Ovary (tissue), 9 donors: ENCODE data around the gene PCBP4. TPM values are rescaled to one million over a fixed set of nuclear protein-coding genes. Genes with fewer than 3 reads are reported as not detected.
A peak's percentile ranks its signal among the peaks of the same experiment; 100 is the strongest.

Experiments used
- DNase-seq, 5 donors: peaks; one replicate each; pipeline ENCODE4 v3.0.0-alpha.2; 2019 to 2020
- H3K27ac ChIP-seq, 2 donors: fragments of 200-600 bp; one replicate each; pipeline versions ENCODE4 v1.5.1 to v1.8.0; 2019 to 2022
- H3K27me3 ChIP-seq: fragments of 200-600 bp; one replicate; pipeline ENCODE4 v1.8.0; 2022
- H3K36me3 ChIP-seq: fragments of 200-600 bp; sonication (generic); one replicate; pipeline ENCODE4 v1.5.1; 2019
- H3K4me1 ChIP-seq: one replicate; pipeline ENCODE4 v1.8.1; 2013; ENCODE audit warnings: mild to moderate bottlenecking, moderate library complexity; ENCODE audit not compliant: insufficient read depth
- H3K4me3 ChIP-seq: fragments of 200-600 bp; sonication (generic); one replicate; pipeline ENCODE4 v1.5.1; 2017
- H3K9me3 ChIP-seq, 2 donors: fragments of 200-600 bp in 1 of 2; sonication (generic) in 1 of 2; one replicate each; pipeline versions ENCODE4 v1.5.1 to v1.8.1; 2013 to 2019; ENCODE audit warnings: mild to moderate bottlenecking in 1 of 2, moderate library complexity in 1 of 2
- EP300 ChIP-seq: sonication (generic); formaldehyde crosslinking; IDR thresholded peaks from one replicate; pipeline ENCODE4 v1.6.1; 2017; ENCODE audit warnings: antibody characterized with exemption
- POLR2A ChIP-seq: fragments of 450-650 bp; IDR thresholded peaks from one replicate; pipeline ENCODE4 v1.6.1; 2017; ENCODE audit warnings: antibody characterized with exemption, mild to moderate bottlenecking, moderate library complexity
- WGBS, 3 donors: extraction: QIAGEN DNeasy Blood & Tissue Kit in 1 of 3; methylation state at CpG; one replicate each; pipeline versions ENCODE4 v1.1.5 to v1.1.7; 2013 to 2017; 5-methylcytosine and 5-hydroxymethylcytosine counted together
- intact Hi-C, 4 donors: fragments of 100-400 bp; cut with DNase I; formaldehyde crosslinking; loops; one replicate each; pipeline versions ENCODE4 v1.11.0 to v1.15.1; 2022 to 2023
- polyA plus RNA-seq, 2 donors: library from polyadenylated mRNA; stranded (reverse); fragments of 200-250 nt in 1 of 2; fragments of 350-450 nt in 1 of 2; fragmentation: Illumina TruSeq in 1 of 2; extraction: RNeasy Lipid Tissue Mini Kit (QIAGEN cat#74804) in 1 of 2; gene quantifications; one replicate each; pipeline ENCODE4 v1.2.3, GENCODE V29; 2013 to 2014
- total RNA-seq, 7 donors: library from RNA; depleted of rRNA in 2 of 7; stranded (reverse); fragments of >200 nt in 2 of 7; fragmentation: NEBNext Ultra II Directional in 3 of 7; extraction: Animal tissue kit (Norgen Biotek cat#: 25700) in 3 of 7; gene quantifications; one replicate each; pipeline versions ENCODE4 v1.1.0 to v1.2.4, GENCODE V29; 2016 to 2023
- TF ChIP-seq, protein P1 (sequence below), 3 donors: fragments of 450-650 bp in 2 of 3; fragments of 200-600 bp in 1 of 3; IDR thresholded peaks; one replicate each; pipeline versions ENCODE4 v1.5.1 to v1.8.0; 2016 to 2022; ENCODE audit warnings: antibody characterized with exemption in 3 of 3, mild to moderate bottlenecking in 1 of 3
- donor health status: DM: no; HTN: no; CAD: no; lungs with moderate emphysema.
- donor health status: DM: no; HTN: no; CAD: no.
- donor health status: Bipolar disorder and iron deficiency.
- donor health status: DM: yes; HTN: yes; CAD: no.
- donor health status: DM: no; HTN: no; CAD: no.
- donor health status: DM: yes; HTN: yes; CAD: no.

PCBP4 gene
- total and polyA plus RNA-seq, 9 donors, result 4.5 to 83.3 (median 44.0) TPM

DNA sequence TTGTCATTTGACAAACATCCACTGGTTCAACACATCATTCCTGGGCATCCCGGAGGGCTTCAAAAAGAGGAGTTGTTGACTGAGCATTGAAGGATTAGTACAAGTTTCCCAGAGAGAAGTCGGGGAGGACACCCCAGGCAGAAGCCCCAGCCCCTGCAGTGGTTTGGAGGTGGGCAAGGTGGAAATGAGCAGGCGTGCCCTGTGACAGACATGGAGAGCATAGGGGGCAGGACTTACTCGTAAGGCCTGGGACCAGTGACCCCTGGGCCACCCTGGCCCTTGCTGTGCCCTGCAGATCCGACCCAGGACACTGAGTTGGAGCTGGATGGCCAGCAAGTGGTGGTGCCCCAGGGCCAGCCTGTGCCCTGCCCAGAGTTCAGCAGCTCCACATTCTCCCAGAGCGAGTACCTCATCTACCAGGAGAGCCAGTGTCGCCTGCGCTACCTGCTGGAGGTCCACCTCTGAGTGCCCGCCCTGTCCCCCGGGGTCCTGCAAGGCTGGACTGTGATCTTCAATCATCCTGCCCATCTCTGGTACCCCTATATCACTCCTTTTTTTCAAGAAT is 19.2 kb downstream of the PCBP4 start:
- intact Hi-C loops, result loop anchor here in 1 of 4 donors (10.0 kb wide), 1 partner anchor 1333 kb away; the partner anchor contains the start of genes CISH and MAPKAPK3

DNA sequence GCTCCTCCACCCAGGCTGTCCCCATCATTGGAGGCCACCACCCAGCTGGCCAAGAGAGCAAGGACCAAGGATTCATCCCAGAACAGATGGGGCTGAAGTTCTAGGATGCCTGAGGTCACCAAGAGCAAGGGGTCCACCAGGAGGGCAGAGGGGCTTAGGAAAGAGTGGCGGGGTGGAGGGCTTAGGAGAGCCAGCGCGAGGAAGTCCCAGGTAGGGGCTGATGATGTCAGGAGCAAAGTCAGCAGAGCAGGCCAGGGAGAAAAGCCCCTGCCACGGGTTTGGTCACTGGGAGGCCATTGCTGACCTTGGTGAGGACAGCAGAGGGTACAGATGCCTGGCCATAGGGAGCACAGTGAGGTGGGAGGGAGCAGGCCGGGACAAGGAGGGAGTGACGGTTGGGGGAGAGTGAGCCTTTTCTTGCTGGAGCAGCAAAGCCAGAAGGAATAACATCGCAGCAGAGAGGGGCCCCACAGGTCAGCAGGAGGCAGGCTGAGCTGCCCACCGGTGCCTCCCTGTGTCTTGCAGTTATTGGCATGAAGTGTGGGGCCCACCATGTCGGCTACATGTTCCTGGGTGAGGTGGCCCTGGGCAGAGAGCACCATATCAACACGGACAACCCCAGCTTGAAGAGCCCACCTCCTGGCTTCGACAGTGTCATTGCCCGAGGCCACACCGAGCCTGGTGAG is 19.9 kb downstream of the PCBP4 start:
- WGBS, 3 donors, result 68 to 72% (median 71%) methylated on average over 13 of the region's 13 CpGs
- DNase-seq, result peak in 1 of 5 donors; percentile 25
- H3K4me1 ChIP-seq, result peaks cover 9% of the 10 kb centered on the region
- no peak overlapping the region for H3K4me3 ChIP-seq
- no peaks in the 10 kb centered on the region for H3K36me3 ChIP-seq
- H3K27ac ChIP-seq, result no peak overlapping the region
- intact Hi-C loops, result loop anchor here in 1 of 4 donors (10.0 kb wide), 1 partner anchor 1333 kb away; the partner anchor contains the start of genes CISH and MAPKAPK3
- H3K9me3 ChIP-seq, result no peaks in the 10 kb centered on the region
- TF ChIP-seq EP300, result no peak
- no peak for TF ChIP-seq POLR2A
- TF ChIP-seq, protein P1, sequence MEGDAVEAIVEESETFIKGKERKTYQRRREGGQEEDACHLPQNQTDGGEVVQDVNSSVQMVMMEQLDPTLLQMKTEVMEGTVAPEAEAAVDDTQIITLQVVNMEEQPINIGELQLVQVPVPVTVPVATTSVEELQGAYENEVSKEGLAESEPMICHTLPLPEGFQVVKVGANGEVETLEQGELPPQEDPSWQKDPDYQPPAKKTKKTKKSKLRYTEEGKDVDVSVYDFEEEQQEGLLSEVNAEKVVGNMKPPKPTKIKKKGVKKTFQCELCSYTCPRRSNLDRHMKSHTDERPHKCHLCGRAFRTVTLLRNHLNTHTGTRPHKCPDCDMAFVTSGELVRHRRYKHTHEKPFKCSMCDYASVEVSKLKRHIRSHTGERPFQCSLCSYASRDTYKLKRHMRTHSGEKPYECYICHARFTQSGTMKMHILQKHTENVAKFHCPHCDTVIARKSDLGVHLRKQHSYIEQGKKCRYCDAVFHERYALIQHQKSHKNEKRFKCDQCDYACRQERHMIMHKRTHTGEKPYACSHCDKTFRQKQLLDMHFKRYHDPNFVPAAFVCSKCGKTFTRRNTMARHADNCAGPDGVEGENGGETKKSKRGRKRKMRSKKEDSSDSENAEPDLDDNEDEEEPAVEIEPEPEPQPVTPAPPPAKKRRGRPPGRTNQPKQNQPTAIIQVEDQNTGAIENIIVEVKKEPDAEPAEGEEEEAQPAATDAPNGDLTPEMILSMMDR (IDR thresholded peaks at IDR 0.05), result no peak
- no peaks in the 10 kb centered on the region for H3K27me3 ChIP-seq

More for the DNA sequence above, 19.2 kb downstream of the PCBP4 start:
- H3K36me3 ChIP-seq, result no peaks in the 10 kb centered on the region
- H3K9me3 ChIP-seq, result no peaks in the 10 kb centered on the region
- no peak for TF ChIP-seq EP300
- TF ChIP-seq, protein P1 (IDR thresholded peaks at IDR 0.05), result no peak
- no peak for TF ChIP-seq POLR2A
- no peak overlapping the region for H3K27ac ChIP-seq
- H3K4me3 ChIP-seq, result no peak overlapping the region
- H3K27me3 ChIP-seq, result no peaks in the 10 kb centered on the region
- 92 to 94% (median 94%) methylated on average over 10 of the region's 10 CpGs for WGBS, 3 donors
- peaks cover 2% of the 10 kb centered on the region for H3K4me1 ChIP-seq
- peak in 1 of 5 donors; percentile 23 for DNase-seq

DNA sequence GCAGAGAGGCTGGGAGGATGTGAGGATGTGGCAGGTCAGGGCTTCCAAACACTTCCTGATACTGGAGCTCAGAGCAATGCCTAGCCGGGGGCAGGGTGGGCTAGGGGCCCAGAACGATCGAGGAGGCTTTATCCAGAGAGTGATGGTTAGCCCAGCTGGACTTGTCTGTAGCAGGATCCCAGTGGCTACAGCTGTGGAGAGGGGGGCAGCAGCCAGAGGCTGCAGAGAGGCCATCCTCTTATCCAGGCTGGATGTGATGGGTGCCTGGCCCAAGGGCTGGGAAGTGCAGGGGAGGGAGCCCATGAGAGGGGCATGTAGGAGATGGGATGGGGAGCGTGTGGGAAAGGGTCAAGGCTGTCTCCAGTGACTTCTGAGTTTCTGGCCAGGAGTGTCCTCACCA is 20.5 kb downstream of the PCBP4 start:
- peak in 1 of 5 donors; percentile 23 for DNase-seq
- TF ChIP-seq EP300, result no peak
- TF ChIP-seq, protein P1 (IDR thresholded peaks at IDR 0.05), result no peak
- no peak for TF ChIP-seq POLR2A
- Histone ChIP-seq H3K36me3 (no peaks in the 10 kb centered on the region), H3K27ac (no peak overlapping the region), H3K9me3 (no peaks in the 10 kb centered on the region), H3K27me3 (no peaks in the 10 kb centered on the region), H3K4me3 (no peak overlapping the region), H3K4me1 (peaks cover 10% of the 10 kb centered on the region)
- 64 to 75% (median 65%) methylated on average over 4 of the region's 4 CpGs for WGBS, 3 donors
- intact Hi-C loops, result loop anchor here in 1 of 4 donors (10.0 kb wide), 1 partner anchor 1332 kb away; the partner anchor contains the start of genes CISH and MAPKAPK3

DNA sequence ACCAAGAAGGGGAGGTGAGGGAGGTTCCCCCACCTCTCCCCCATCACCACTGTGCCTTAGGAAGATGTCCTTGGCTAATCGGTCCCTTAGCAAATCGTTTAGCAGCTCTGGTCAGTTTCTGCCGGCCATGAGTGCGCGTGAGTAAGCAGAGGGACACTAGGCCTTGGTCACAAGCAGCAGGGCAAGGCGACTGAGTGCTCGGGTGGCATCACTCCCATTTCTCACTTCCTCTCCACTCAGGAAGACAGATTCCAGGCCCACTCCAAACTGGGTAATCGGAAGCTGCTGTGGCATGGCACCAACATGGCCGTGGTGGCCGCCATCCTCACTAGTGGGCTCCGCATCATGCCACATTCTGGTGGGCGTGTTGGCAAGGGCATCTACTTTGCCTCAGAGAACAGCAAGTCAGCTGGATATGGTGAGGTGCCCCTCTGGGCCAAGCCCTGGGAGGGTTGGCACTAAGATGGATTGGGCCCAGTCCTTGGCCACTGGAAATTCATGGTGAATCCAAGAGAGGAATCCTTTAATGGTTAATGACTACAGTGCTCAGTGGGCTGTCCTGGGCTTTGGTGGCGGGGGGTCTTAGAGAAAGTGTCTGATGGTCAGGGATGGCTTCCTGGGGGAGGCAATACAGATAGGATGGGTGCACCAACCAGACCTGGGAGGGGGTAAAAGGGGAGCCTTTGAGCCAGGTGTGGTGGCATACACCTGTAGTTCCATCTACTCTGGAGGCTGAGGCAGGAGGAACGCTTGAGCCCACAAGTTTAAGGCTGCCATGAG is 21.1 kb downstream of the PCBP4 start:
- Histone ChIP-seq H3K9me3 (no peaks in the 10 kb centered on the region), H3K27me3 (no peaks in the 10 kb centered on the region), H3K36me3 (no peaks in the 10 kb centered on the region), H3K4me3 (no peak overlapping the region), H3K4me1 (peaks cover 10% of the 10 kb centered on the region), H3K27ac (no peak overlapping the region)
- TF ChIP-seq EP300 (no peak), POLR2A (no peak)
- TF ChIP-seq, protein P1 (IDR thresholded peaks at IDR 0.05), result no peak
- intact Hi-C loops, result loop anchor here in 1 of 4 donors (10.0 kb wide), 1 partner anchor 1331 kb away; the partner anchor contains the start of genes CISH and MAPKAPK3
- WGBS, 3 donors, result 89 to 95% (median 93%) methylated on average over 14 of the region's 14 CpGs
- DNase-seq, result peak in 1 of 5 donors; percentile 12
